Measurements from ENCODE around the gene PDZD7. TPM values are rescaled to one million over a fixed set of nuclear protein-coding genes. Genes with fewer than 3 reads are reported as not detected.

Gene PDZD7
- total RNA-seq, 1 experiment from 2014 or later, result 6.1 TPM

DNA sequence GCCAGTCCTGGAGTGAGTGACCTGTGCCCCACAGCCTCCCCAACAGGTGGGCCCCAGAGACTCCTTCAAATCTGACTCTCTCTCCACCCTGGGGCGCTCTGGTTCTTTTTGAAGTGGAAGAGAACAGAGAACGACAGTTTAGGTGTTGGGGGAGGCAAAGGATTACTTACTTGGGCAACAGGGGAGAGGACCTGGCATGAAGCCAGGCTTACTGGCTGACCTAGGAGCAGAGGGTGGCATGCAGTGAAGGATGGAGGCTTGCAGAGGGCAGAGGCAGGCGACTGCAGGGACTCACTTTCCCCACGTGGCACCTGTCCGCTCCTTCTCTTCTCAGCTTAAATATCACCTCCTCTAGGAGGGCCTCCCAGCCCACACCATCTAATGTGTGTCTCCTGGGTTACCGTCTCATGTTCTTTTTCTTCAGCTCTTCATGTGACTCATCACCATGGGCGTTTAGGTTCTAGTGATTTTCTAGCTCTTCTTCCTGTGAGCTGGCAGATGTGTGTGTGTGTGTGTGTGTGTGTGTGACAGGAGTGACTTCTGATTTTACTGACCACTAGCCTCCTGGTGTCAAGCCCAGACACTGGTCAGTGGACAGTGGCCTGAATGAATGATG is 15.9 kb downstream of the PDZD7 start:
- POLR2A ChIA-PET, result interaction anchor here (1.0 to 1.5 kb wide), 3 partner anchors 16 to 18 kb away, joined by 4 to 9 read pairs (median 6); partner anchors contain the start of genes PDZD7 and SFXN3
- no peak overlapping the region for H3K27ac ChIP-seq (ENCODE audit: low read depth, low read length)
- peaks cover 25 to 59% of the 10 kb centered on the region in 2 experiments for H3K4me1 ChIP-seq (ENCODE audit: control insufficient read depth in 1 of 2, insufficient read depth in 2 of 2, low read length in 2 of 2)
- no peak overlapping the region for H2AFZ ChIP-seq (ENCODE audit: low read depth, low read length, poor library complexity, severe bottlenecking)
- no peaks in the 10 kb centered on the region for H4K20me1 ChIP-seq (ENCODE audit: insufficient read depth)
- RAD21 ChIA-PET (ENCODE audit: low non-redundant PET in 1 of 2, low total read pairs in 2 of 2, uncharacterized antibody in 2 of 2, unreplicated experiment in 2 of 2), result interaction anchor here (0.6 to 1.5 kb wide), 8 partner anchors 15 to 137 kb away, joined by 3 to 10 read pairs (median 3); partner anchors contain the start of genes PDZD7 (in 1 of the 2) and SFXN3 (in 1 of the 2)
- H3K9me2 ChIP-seq (ENCODE audit: insufficient read depth), result no peaks in the 10 kb centered on the region
- CTCF ChIA-PET, result interaction anchor here (0.7 to 5.0 kb wide), 21 partner anchors 8 to 453 kb away, joined by 3 to 98 read pairs (median 7); partner anchors contain the start of genes LZTS2, PDZD7, SEMA4G and SFXN3
- intact Hi-C loops (cut with micrococcal nuclease), result loop anchor here (5.0 to 10.0 kb wide), 4 partner anchors 138 to 670 kb away; partner anchors contain the start of genes PAX2 and SCD
- no peaks in the 10 kb centered on the region for H3K36me3 ChIP-seq (ENCODE audit: control insufficient read depth in 1 of 2, insufficient read depth in 2 of 2, low read length in 2 of 2)
- no peak for DNase-seq (ENCODE audit: low read depth, low spot score)
- no peaks in the 10 kb centered on the region for H3K79me2 ChIP-seq (ENCODE audit: insufficient read depth, low read length)
- ATAC-seq, result no peak
- no peak overlapping the region for H3K4me2 ChIP-seq (ENCODE audit: low read length)
- no peaks in the 10 kb centered on the region for H3K9me3 ChIP-seq (ENCODE audit: control insufficient read depth in 1 of 2, insufficient read depth in 1 of 2, low read depth in 1 of 2, low read length in 2 of 2)
- no TSS peak for BruUV-seq (replicated peaks)
- no peaks in the 10 kb centered on the region for H3K27me3 ChIP-seq (ENCODE audit: insufficient read depth, low read length)
- TF ChIP-seq, protein P1, sequence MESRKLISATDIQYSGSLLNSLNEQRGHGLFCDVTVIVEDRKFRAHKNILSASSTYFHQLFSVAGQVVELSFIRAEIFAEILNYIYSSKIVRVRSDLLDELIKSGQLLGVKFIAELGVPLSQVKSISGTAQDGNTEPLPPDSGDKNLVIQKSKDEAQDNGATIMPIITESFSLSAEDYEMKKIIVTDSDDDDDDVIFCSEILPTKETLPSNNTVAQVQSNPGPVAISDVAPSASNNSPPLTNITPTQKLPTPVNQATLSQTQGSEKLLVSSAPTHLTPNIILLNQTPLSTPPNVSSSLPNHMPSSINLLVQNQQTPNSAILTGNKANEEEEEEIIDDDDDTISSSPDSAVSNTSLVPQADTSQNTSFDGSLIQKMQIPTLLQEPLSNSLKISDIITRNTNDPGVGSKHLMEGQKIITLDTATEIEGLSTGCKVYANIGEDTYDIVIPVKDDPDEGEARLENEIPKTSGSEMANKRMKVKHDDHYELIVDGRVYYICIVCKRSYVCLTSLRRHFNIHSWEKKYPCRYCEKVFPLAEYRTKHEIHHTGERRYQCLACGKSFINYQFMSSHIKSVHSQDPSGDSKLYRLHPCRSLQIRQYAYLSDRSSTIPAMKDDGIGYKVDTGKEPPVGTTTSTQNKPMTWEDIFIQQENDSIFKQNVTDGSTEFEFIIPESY (IDR thresholded peaks at IDR 0.05; ENCODE audit: extremely low read depth, insufficient replicate concordance, low read length), result no peak
- no peak for TF ChIP-seq FOSL1 (IDR thresholded peaks at IDR 0.05; ENCODE audit: low read depth)
- TF ChIP-seq SIN3A (IDR thresholded peaks at IDR 0.05; ENCODE audit: low read depth), result no peak
- no peak for TF ChIP-seq CEBPB (IDR thresholded peaks at IDR 0.05; ENCODE audit: low read depth)
- TF ChIP-seq, protein P2, sequence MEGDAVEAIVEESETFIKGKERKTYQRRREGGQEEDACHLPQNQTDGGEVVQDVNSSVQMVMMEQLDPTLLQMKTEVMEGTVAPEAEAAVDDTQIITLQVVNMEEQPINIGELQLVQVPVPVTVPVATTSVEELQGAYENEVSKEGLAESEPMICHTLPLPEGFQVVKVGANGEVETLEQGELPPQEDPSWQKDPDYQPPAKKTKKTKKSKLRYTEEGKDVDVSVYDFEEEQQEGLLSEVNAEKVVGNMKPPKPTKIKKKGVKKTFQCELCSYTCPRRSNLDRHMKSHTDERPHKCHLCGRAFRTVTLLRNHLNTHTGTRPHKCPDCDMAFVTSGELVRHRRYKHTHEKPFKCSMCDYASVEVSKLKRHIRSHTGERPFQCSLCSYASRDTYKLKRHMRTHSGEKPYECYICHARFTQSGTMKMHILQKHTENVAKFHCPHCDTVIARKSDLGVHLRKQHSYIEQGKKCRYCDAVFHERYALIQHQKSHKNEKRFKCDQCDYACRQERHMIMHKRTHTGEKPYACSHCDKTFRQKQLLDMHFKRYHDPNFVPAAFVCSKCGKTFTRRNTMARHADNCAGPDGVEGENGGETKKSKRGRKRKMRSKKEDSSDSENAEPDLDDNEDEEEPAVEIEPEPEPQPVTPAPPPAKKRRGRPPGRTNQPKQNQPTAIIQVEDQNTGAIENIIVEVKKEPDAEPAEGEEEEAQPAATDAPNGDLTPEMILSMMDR (IDR thresholded peaks at IDR 0.05 in 2 of 3, conservative IDR thresholded peaks at IDR 0.05 in 1 of 3; ENCODE audit: borderline replicate concordance in 1 of 3, insufficient read depth in 1 of 3, low read depth in 2 of 3, low read length in 2 of 3), result no peak
- no peak for TF ChIP-seq YY1 (IDR thresholded peaks at IDR 0.05; ENCODE audit: extremely low read depth, insufficient replicate concordance, low read depth, low read length)
- no peak for TF ChIP-seq ZFX (IDR thresholded peaks at IDR 0.05)
- TF ChIP-seq ZNF274 (IDR thresholded peaks at IDR 0.05; ENCODE audit: low read depth, low read length), result no peak
- TF ChIP-seq, protein P3, sequence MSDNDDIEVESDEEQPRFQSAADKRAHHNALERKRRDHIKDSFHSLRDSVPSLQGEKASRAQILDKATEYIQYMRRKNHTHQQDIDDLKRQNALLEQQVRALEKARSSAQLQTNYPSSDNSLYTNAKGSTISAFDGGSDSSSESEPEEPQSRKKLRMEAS (IDR thresholded peaks at IDR 0.05), result no peak
- TF ChIP-seq ELF1 (IDR thresholded peaks at IDR 0.05; ENCODE audit: borderline replicate concordance, low read depth), result no peak
- TF ChIP-seq, protein P4, sequence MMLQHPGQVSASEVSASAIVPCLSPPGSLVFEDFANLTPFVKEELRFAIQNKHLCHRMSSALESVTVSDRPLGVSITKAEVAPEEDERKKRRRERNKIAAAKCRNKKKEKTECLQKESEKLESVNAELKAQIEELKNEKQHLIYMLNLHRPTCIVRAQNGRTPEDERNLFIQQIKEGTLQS (IDR thresholded peaks at IDR 0.05), result no peak
- TF ChIP-seq RAD21 (IDR thresholded peaks at IDR 0.05; ENCODE audit: low read depth), result no peak
- TF ChIP-seq EGR1 (IDR thresholded peaks at IDR 0.05; ENCODE audit: low read depth), result no peak
- TF ChIP-seq SP1 (IDR thresholded peaks at IDR 0.05; ENCODE audit: low read depth), result no peak
- no peak for TF ChIP-seq POLR2A (IDR thresholded peaks at IDR 0.05; ENCODE audit: borderline replicate concordance, extremely low read depth, insufficient read depth, insufficient read length)
- TF ChIP-seq SRF (IDR thresholded peaks at IDR 0.05; ENCODE audit: low read depth), result no peak
- no peak overlapping the region for H3K9ac ChIP-seq (ENCODE audit: low read length)
- no peak overlapping the region for H3K4me3 ChIP-seq (replicated peaks in 1 of 2; ENCODE audit: low read depth in 1 of 2, low read length in 2 of 2)
